HL-60 (cell line): ENCODE measurements around the gene GABBR2.

Experiments
- CTCF ChIP-seq: IDR thresholded peaks from one replicate; pipeline ENCODE4 v1.5.1; 2011; ENCODE audit warnings: low read length, control low read depth, inconsistent platforms; ENCODE audit not compliant: insufficient read depth
- REST ChIP-seq: IDR thresholded peaks from 2 replicates; pipeline ENCODE4 v1.6.1; 2012; ENCODE audit warnings: low read depth; ENCODE audit not compliant: insufficient replicate concordance

- no peak for TF ChIP-seq CTCF
- no peak for TF ChIP-seq REST
Observed at GRCh38 chr9:98248737-98249474, 459.8 kb downstream of the GABBR2 start.
